GM10248 (cell line): ENCODE measurements around the gene SERAC1.

Experiments used
- CTCF ChIA-PET: fragments of 300-600 bp; sonication (Branson Sonifier 250); formaldehyde crosslinking; extraction: SDS; loops from one replicate; lab custom pipeline; 2021; ENCODE audit warnings: antibody characterized with exemption; lab: Yijun Ruan, JAX
- POLR2A ChIA-PET: fragments of 350-650 bp; sonication (Branson Sonifier 250); formaldehyde crosslinking; extraction: SDS; loops from one replicate; lab custom pipeline; 2020; ENCODE audit warnings: antibody characterized with exemption; lab: Yijun Ruan, JAX
- DNase-seq: peaks from one replicate; pipeline ENCODE4 v3.0.0; 2012; ENCODE audit errors: extremely low spot score
- CTCF ChIP-seq: IDR thresholded peaks from 2 replicates; pipeline ENCODE4 v1.5.1; 2012; ENCODE audit warnings: mild to moderate bottlenecking, low read depth; ENCODE audit errors: extremely low read depth, missing control alignments, control extremely low read depth

Gene SERAC1

GRCh38 chr6:158115508-158115907, 52.6 kb downstream of the SERAC1 start:
- CTCF ChIA-PET: interaction anchor here (1.1 to 1.2 kb wide), 2 partner anchors 13 to 23 kb away, joined by 3 read pairs; no protein-coding TSS in a partner anchor

GRCh38 chr6:158115102-158115501, 53.0 kb downstream of the SERAC1 start:
- ChIA-PET POLR2A (no interaction called here), CTCF (interaction anchor here (1.1 to 1.2 kb wide), 2 partner anchors 13 to 23 kb away, joined by 3 read pairs; no protein-coding TSS in a partner anchor)
- no peak for TF ChIP-seq CTCF
- DNase-seq: no peak

More at GRCh38 chr6:158115508-158115907, 52.6 kb downstream of the SERAC1 start:
- DNase-seq: no peak
- no peak for TF ChIP-seq CTCF
- POLR2A ChIA-PET: no interaction called here

GRCh38 chr6:158113802-158114201, 54.3 kb downstream of the SERAC1 start:
- ChIA-PET CTCF (no interaction called here), POLR2A (no interaction called here)

GRCh38 chr6:158111987-158112386, 56.1 kb downstream of the SERAC1 start:
- no peak for DNase-seq
- ChIA-PET POLR2A (no interaction called here), CTCF (interaction anchor here (2.0 kb wide), 1 partner anchor 12 kb away, joined by 7 read pairs; no protein-coding TSS in a partner anchor)
- TF ChIP-seq CTCF: no peak

More at GRCh38 chr6:158113802-158114201, 54.3 kb downstream of the SERAC1 start:
- DNase-seq: no peak
- TF ChIP-seq CTCF: no peak

GRCh38 chr6:158110986-158111385, 57.1 kb downstream of the SERAC1 start:
- TF ChIP-seq CTCF: no peak
- POLR2A ChIA-PET: no interaction called here
- DNase-seq: no peak
- CTCF ChIA-PET: interaction anchor here (1.1 to 2.0 kb wide), 2 partner anchors 11 to 23 kb away, joined by 3 to 7 read pairs; no protein-coding TSS in a partner anchor

GRCh38 chr6:158109748-158110147, 58.3 kb downstream of the SERAC1 start:
- no peak for DNase-seq
- TF ChIP-seq CTCF: no peak
- CTCF ChIA-PET: interaction anchor here (0.7 kb wide), 1 partner anchor 40 kb away, joined by 3 read pairs; no protein-coding TSS in a partner anchor

More at GRCh38 chr6:158109748-158110147, 58.3 kb downstream of the SERAC1 start:
- POLR2A ChIA-PET: no interaction called here
